Bronchial epithelial cell (primary cell): Measurements from ENCODE around the gene STAG3. TPM values are rescaled to one million over a fixed set of nuclear protein-coding genes. Genes with fewer than 3 reads are reported as not detected.
"Not testable (repeated sequence)": the region's sequence is repeated elsewhere in the genome, so short reads cannot be mapped to it uniquely, and the experiment has no call there.

ENCODE experiments used
- DNase-seq: peaks from one replicate; pipeline ENCODE4 v3.0.0-alpha.2; 2010; ENCODE audit warnings: low read depth
- FAIRE-seq: peaks from 2 replicates; lab custom pipeline; 2011; peaks lifted over from hg19 to GRCh38; lab: Jason Lieb, UNC
- H3K27me3 ChIP-seq: 2 replicates; pipeline ENCODE4 v1.5.1; 2011; ENCODE audit warnings: low read length; ENCODE audit not compliant: control insufficient read depth, insufficient read depth
- H3K36me3 ChIP-seq: 2 replicates; pipeline ENCODE4 v1.5.1; 2011; ENCODE audit warnings: low read length; ENCODE audit not compliant: control insufficient read depth, insufficient read depth
- H3K4me3 ChIP-seq: 2 replicates; pipeline ENCODE4 v1.5.1; 2011; ENCODE audit warnings: mild to moderate bottlenecking, low read depth, low read length, control low read depth
- CTCF ChIP-seq: IDR thresholded peaks from 2 replicates; pipeline ENCODE4 v1.5.1; 2011; ENCODE audit warnings: mild to moderate bottlenecking, moderate library complexity, low read length, control low read depth, inconsistent platforms; ENCODE audit not compliant: insufficient read depth, severe bottlenecking
- total RNA-seq: library from RNA; depleted of rRNA; stranded (reverse); fragments of >200 nt; gene quantifications from 2 replicates; pipeline ENCODE4 v1.2.1, GENCODE V29; 2014

Gene STAG3
- total RNA-seq, 1 donor from 2014 or later, result under 0.01 TPM

- H3K4me3 ChIP-seq, result no peak overlapping the region
- no peaks in the 10 kb centered on the region for H3K36me3 ChIP-seq
- FAIRE-seq, result no peak
- TF ChIP-seq CTCF, result no peak
- no peaks in the 10 kb centered on the region for H3K27me3 ChIP-seq
- no peak for DNase-seq
Observed at GRCh38 chr7:100195222-100195621, 17.5 kb downstream of the STAG3 start.

GRCh38 chr7:100195901-100196322 is 18.2 kb downstream of the STAG3 start:
- FAIRE-seq, DNase-seq, H3K36me3 ChIP-seq, H3K4me3 ChIP-seq, H3K27me3 ChIP-seq: not testable (repeated sequence)

GRCh38 chr7:100198266-100198665 is 20.5 kb downstream of the STAG3 start:
- Histone ChIP-seq H3K4me3 (no peak overlapping the region), H3K27me3 (peaks cover 5% of the 10 kb centered on the region)

GRCh38 chr7:100200693-100201092 is 23.0 kb downstream of the STAG3 start:
- DNase-seq (no peak), FAIRE-seq (no peak)
- Histone ChIP-seq H3K27me3 (peaks cover 5% of the 10 kb centered on the region), H3K36me3 (no peaks in the 10 kb centered on the region), H3K4me3 (no peak overlapping the region)
- TF ChIP-seq CTCF, result no peak

More at GRCh38 chr7:100198266-100198665, 20.5 kb downstream of the STAG3 start:
- no peak for TF ChIP-seq CTCF
- FAIRE-seq (no peak), DNase-seq (no peak)
- no peaks in the 10 kb centered on the region for H3K36me3 ChIP-seq

GRCh38 chr7:100204454-100204853 is 26.7 kb downstream of the STAG3 start:
- FAIRE-seq, result no peak
- peaks cover 7% of the 10 kb centered on the region for H3K27me3 ChIP-seq
- TF ChIP-seq CTCF, result no peak
- no peak overlapping the region for H3K4me3 ChIP-seq
- no peaks in the 10 kb centered on the region for H3K36me3 ChIP-seq
- no peak for DNase-seq

GRCh38 chr7:100208911-100209408 is 31.2 kb downstream of the STAG3 start:
- H3K27me3 ChIP-seq, result peaks cover 4% of the 10 kb centered on the region
- H3K36me3 ChIP-seq, result no peaks in the 10 kb centered on the region
- no peak for FAIRE-seq
- no peak for DNase-seq
- no peak overlapping the region for H3K4me3 ChIP-seq
- no peak for TF ChIP-seq CTCF
